BE2C (cell line): ENCODE results near the gene NRAP. TPM values are rescaled to one million over a fixed set of nuclear protein-coding genes. Genes with fewer than 3 reads are reported as not detected.

Experiments used
- DNase-seq: peaks from one replicate; pipeline ENCODE4 v3.0.0-alpha.2; 2020
- H3K27me3 ChIP-seq: fragments of 250-450 bp; sonication (Bioruptor Pico); 2 replicates; pipeline ENCODE4 v1.5.1; 2020; ENCODE audit warnings: mild to moderate bottlenecking
- H3K36me3 ChIP-seq: fragments of 250-450 bp; sonication (Bioruptor Pico); 2 replicates; pipeline ENCODE4 v1.5.1; 2020; ENCODE audit warnings: mild to moderate bottlenecking
- H3K4me1 ChIP-seq: fragments of 250-450 bp; sonication (Bioruptor Pico); 2 replicates; pipeline ENCODE4 v1.5.1; 2020
- H3K4me3 ChIP-seq: 2 replicates; pipeline ENCODE4 v1.5.1; 2011; ENCODE audit warnings: low read depth, low read length
- H3K9me3 ChIP-seq: fragments of 250-450 bp; sonication (Bioruptor Pico); 2 replicates; pipeline ENCODE4 v1.5.1; 2020
- CTCF ChIP-seq: IDR thresholded peaks from 2 replicates; pipeline ENCODE4 v1.5.1; 2012; ENCODE audit warnings: mild to moderate bottlenecking, low read depth, low read length
- polyA plus RNA-seq: library from polyadenylated mRNA; unstranded; fragments of >200 nt; gene quantifications from one replicate; pipeline ENCODE4 v1.2.1, GENCODE V29; 2012; ENCODE audit warnings: low read depth, missing spikeins; ENCODE audit not compliant: insufficient read length, insufficient read depth

The NRAP gene
- not detected for polyA plus RNA-seq

DNA sequence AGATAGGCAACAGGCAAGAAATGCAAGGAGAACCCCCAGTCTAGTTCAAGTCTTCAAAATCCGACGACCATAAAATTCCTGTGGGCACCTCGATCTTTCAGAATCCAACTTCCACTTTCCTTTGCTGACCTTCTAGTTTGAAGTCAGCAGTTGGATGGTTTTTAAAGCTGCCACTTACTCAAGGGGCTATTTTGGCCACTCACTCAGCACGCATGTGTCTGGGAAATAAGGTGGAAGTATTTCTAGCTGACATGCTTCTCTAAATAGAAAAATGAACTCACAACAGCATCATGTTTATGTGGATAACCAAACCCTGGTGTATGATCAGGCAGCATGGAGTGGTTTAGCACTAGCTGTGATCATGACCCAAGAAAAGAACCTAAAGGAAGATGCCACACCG is at the start of gene NRAP:
NRAP (minus strand) TSS at position 134 of the 400 bp plus-strand sequence. CDS start 159 bp downstream, outside the sequence.
- Histone ChIP-seq H3K4me1 (no peaks in the 10 kb centered on the region), H3K36me3 (no peaks in the 10 kb centered on the region), H3K9me3 (no peaks in the 10 kb centered on the region), H3K4me3 (no peak within 1 kb of the TSS), H3K27me3 (no peaks in the 10 kb centered on the region)
- no peak for TF ChIP-seq CTCF
- no peak for DNase-seq

- no peak for DNase-seq
- no peak for TF ChIP-seq CTCF
Observed at GRCh38 chr10:113713640-113713982, 49.8 kb upstream of the NRAP start.

GRCh38 chr10:113712755-113713639 is 49.2 kb upstream of the NRAP start:
- no peaks in the 10 kb centered on the region for H3K27me3 ChIP-seq

More at GRCh38 chr10:113713640-113713982, 49.8 kb upstream of the NRAP start:
- Histone ChIP-seq H3K4me1 (no peaks in the 10 kb centered on the region), H3K4me3 (no peak overlapping the region), H3K9me3 (peaks cover 3% of the 10 kb centered on the region; the same call in 1 of the 2 replicates), H3K36me3 (no peaks in the 10 kb centered on the region), H3K27me3 (no peaks in the 10 kb centered on the region)

DNA sequence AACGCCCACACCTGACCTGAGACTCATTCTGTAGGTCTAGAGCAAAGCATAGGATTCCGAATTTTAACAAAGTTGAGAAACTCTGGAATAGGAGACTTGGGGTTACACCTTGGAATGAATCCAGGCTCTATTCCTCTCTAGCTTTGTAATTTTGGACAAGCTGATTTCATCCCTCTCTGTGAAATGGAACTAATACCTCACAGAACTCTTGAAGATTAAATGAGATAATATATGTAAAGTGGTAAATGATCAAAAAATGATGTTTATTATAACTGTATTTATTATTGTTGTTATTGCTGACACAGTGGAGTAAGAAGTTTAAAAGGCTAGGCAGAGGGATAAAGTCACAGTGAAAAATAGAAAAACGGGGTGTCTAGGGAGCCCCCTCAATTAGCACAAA is 48.2 kb upstream of the NRAP start:
- TF ChIP-seq CTCF: no peak
- peaks cover 3% of the 10 kb centered on the region; the same call in 1 of the 2 replicates for H3K9me3 ChIP-seq
- H3K4me1 ChIP-seq: no peaks in the 10 kb centered on the region
- no peaks in the 10 kb centered on the region for H3K27me3 ChIP-seq
- DNase-seq: no peak
- H3K36me3 ChIP-seq: no peaks in the 10 kb centered on the region
- no peak overlapping the region for H3K4me3 ChIP-seq

More at GRCh38 chr10:113712755-113713639, 49.2 kb upstream of the NRAP start:
- Histone ChIP-seq H3K4me1 (no peaks in the 10 kb centered on the region), H3K4me3 (no peak overlapping the region), H3K36me3 (no peaks in the 10 kb centered on the region), H3K9me3 (peaks cover 3% of the 10 kb centered on the region; the same call in 1 of the 2 replicates)
- no peak for DNase-seq
- no peak for TF ChIP-seq CTCF

- DNase-seq: no peak
- TF ChIP-seq CTCF: no peak
- H3K36me3 ChIP-seq: no peaks in the 10 kb centered on the region
Observed at GRCh38 chr10:113711142-113711541, 47.3 kb upstream of the NRAP start.

More at GRCh38 chr10:113711142-113711541, 47.3 kb upstream of the NRAP start:
- H3K4me3 ChIP-seq: no peak overlapping the region
- H3K4me1 ChIP-seq: no peaks in the 10 kb centered on the region
- H3K27me3 ChIP-seq: no peaks in the 10 kb centered on the region
- peaks cover 3% of the 10 kb centered on the region; the same call in 1 of the 2 replicates for H3K9me3 ChIP-seq
